CD4-positive, alpha-beta T cell treated with Interleukin-4 for 4 hours (primary cell): ENCODE measurements around the gene ANO2.
"Not testable (repeated sequence)": the region's sequence is repeated elsewhere in the genome, so short reads cannot be mapped to it uniquely, and the experiment has no call there.

ENCODE experiments used
- DNase-seq: peaks from one replicate; pipeline ENCODE4 v3.0.0-alpha.2; 2020

ANO2 gene

GRCh38 chr12:5716201-5716600 lies 228.9 kb downstream of the ANO2 start:
- no peak for DNase-seq

- DNase-seq, result no peak
These were observed 230.0 kb downstream of the ANO2 start for GRCh38 chr12:5715021-5715420.

- no peak for DNase-seq
These were observed 231.4 kb downstream of the ANO2 start for GRCh38 chr12:5713599-5714081.

- DNase-seq, result no peak
These were observed 234.7 kb downstream of the ANO2 start for GRCh38 chr12:5710260-5710878.

- no peak for DNase-seq
These were observed 236.7 kb downstream of the ANO2 start for GRCh38 chr12:5708371-5708770.

- DNase-seq, result no peak
These were observed 238.8 kb downstream of the ANO2 start for GRCh38 chr12:5706247-5706646.

- DNase-seq, result no peak
These were observed 239.3 kb downstream of the ANO2 start for GRCh38 chr12:5705791-5706190.

- DNase-seq, result no peak
These were observed 250.2 kb downstream of the ANO2 start for GRCh38 chr12:5694759-5695409.

GRCh38 chr12:5692850-5693249 lies 252.2 kb downstream of the ANO2 start:
- DNase-seq, result no peak

GRCh38 chr12:5691943-5692342 lies 253.1 kb downstream of the ANO2 start:
- DNase-seq, result no peak

- no peak for DNase-seq
These were observed 254.8 kb downstream of the ANO2 start for GRCh38 chr12:5690240-5690639.

- no peak for DNase-seq
These were observed 255.3 kb downstream of the ANO2 start for GRCh38 chr12:5689773-5690172.

- DNase-seq, result no peak
These were observed 256.8 kb downstream of the ANO2 start for GRCh38 chr12:5688226-5688625.

GRCh38 chr12:5685935-5686334 lies 259.1 kb downstream of the ANO2 start:
- DNase-seq, result no peak

GRCh38 chr12:5684989-5685388 lies 260.1 kb downstream of the ANO2 start:
- DNase-seq, result no peak

GRCh38 chr12:5682581-5682980 lies 262.5 kb downstream of the ANO2 start:
- DNase-seq, result no peak

- no peak for DNase-seq
These were observed 266.9 kb downstream of the ANO2 start for GRCh38 chr12:5678176-5678575.

- not testable (repeated sequence) for DNase-seq
These were observed 275.4 kb downstream of the ANO2 start for GRCh38 chr12:5669624-5670023.

GRCh38 chr12:5665615-5666014 lies 279.4 kb downstream of the ANO2 start:
- no peak for DNase-seq

GRCh38 chr12:5661811-5662210 lies 283.2 kb downstream of the ANO2 start:
- DNase-seq, result no peak

- no peak for DNase-seq
These were observed 284.8 kb downstream of the ANO2 start for GRCh38 chr12:5660238-5660637.

GRCh38 chr12:5658339-5658941 lies 286.6 kb downstream of the ANO2 start:
- DNase-seq, result not testable (repeated sequence)

GRCh38 chr12:5656836-5657235 lies 288.2 kb downstream of the ANO2 start:
- no peak for DNase-seq

- no peak for DNase-seq
These were observed 289.9 kb downstream of the ANO2 start for GRCh38 chr12:5655120-5655519.
